Breast epithelium (tissue), 3 donors: ENCODE data around the gene ME3.

Experiments used
- POLR2AphosphoS5 ChIP-seq, 3 donors: sonication (generic); formaldehyde crosslinking; IDR thresholded peaks; one replicate each; pipeline ENCODE4 v1.6.1; 2017; ENCODE audit warnings: antibody characterized with exemption in 3 of 3
- TF ChIP-seq, protein P1 (sequence below), 3 donors: fragments of 450-650 bp; IDR thresholded peaks; one replicate each; pipeline ENCODE4 v1.5.1; 2016 to 2017; ENCODE audit warnings: antibody characterized with exemption in 3 of 3, mild to moderate bottlenecking in 3 of 3, moderate library complexity in 3 of 3

DNA sequence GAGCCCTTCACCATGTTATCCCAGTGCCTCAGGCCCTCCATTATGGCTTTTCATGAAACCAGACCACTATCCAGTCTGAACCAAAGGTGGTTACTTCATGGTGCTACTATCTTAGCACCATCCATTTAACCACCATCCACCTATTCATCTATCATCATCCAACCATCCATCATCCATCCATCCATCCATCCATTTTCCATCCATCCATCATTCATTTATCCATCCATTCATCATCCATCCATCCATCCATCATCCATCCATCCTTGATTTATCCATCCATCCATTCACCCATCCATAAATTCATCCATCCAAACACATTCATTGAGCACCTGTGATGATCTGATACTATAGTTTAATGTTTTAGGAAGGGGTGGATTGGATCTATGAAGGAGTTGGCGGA, 204.2 kb downstream of the ME3 start:
- TF ChIP-seq, protein P1, sequence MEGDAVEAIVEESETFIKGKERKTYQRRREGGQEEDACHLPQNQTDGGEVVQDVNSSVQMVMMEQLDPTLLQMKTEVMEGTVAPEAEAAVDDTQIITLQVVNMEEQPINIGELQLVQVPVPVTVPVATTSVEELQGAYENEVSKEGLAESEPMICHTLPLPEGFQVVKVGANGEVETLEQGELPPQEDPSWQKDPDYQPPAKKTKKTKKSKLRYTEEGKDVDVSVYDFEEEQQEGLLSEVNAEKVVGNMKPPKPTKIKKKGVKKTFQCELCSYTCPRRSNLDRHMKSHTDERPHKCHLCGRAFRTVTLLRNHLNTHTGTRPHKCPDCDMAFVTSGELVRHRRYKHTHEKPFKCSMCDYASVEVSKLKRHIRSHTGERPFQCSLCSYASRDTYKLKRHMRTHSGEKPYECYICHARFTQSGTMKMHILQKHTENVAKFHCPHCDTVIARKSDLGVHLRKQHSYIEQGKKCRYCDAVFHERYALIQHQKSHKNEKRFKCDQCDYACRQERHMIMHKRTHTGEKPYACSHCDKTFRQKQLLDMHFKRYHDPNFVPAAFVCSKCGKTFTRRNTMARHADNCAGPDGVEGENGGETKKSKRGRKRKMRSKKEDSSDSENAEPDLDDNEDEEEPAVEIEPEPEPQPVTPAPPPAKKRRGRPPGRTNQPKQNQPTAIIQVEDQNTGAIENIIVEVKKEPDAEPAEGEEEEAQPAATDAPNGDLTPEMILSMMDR (IDR thresholded peaks at IDR 0.05): no peak
- TF ChIP-seq POLR2AphosphoS5 (IDR thresholded peaks at IDR 0.05): no peak
